HG03135 (cell line): ENCODE measurements around the gene ISG15.
"Not testable (repeated sequence)": the region's sequence is repeated elsewhere in the genome, so short reads cannot be mapped to it uniquely, and the experiment has no call there.

Source experiments
- ATAC-seq: cut with Tn5 transposase; IDR thresholded peaks from one replicate; pipeline ENCODE4 v1.9.1; 2021; ENCODE audit warnings: mild to moderate bottlenecking, moderate library complexity; ENCODE audit not compliant: unreplicated experiment

The ISG15 gene

GRCh38 chr1:974687-975328 lies 38.5 kb upstream of the ISG15 start:
- no peak for ATAC-seq

GRCh38 chr1:975365-975764 lies 37.9 kb upstream of the ISG15 start:
- no peak for ATAC-seq

GRCh38 chr1:975896-976683 lies 37.2 kb upstream of the ISG15 start:
- peak; percentile 49 for ATAC-seq

GRCh38 chr1:976791-977190 lies 36.5 kb upstream of the ISG15 start:
- not testable (repeated sequence) for ATAC-seq

GRCh38 chr1:978069-978834 lies 35.0 kb upstream of the ISG15 start:
- no peak for ATAC-seq

GRCh38 chr1:978835-979743 lies 34.2 kb upstream of the ISG15 start:
- no peak for ATAC-seq

- no peak for ATAC-seq
Observed at GRCh38 chr1:979744-980072, 33.6 kb upstream of the ISG15 start.

- ATAC-seq: no peak
Observed at GRCh38 chr1:980137-980571, 33.1 kb upstream of the ISG15 start.

GRCh38 chr1:980602-981395 lies 32.5 kb upstream of the ISG15 start:
- ATAC-seq: no peak

GRCh38 chr1:981491-981954 lies 31.8 kb upstream of the ISG15 start:
- no peak for ATAC-seq

- no peak for ATAC-seq
Observed at GRCh38 chr1:981955-982558, 31.2 kb upstream of the ISG15 start, which contains the start of gene PERM1. TSS of gene PERM1 (minus strand) at chr1:982093. CDS start at chr1:981029, 1,064 bp downstream.

- no peak for ATAC-seq
Observed at GRCh38 chr1:982765-983436, 30.4 kb upstream of the ISG15 start.

GRCh38 chr1:983798-984475 lies 29.4 kb upstream of the ISG15 start:
- no peak for ATAC-seq

GRCh38 chr1:984476-984814 lies 28.9 kb upstream of the ISG15 start:
- no peak for ATAC-seq

- ATAC-seq: no peak
Observed at GRCh38 chr1:985126-985525, 28.2 kb upstream of the ISG15 start.

- not testable (repeated sequence) for ATAC-seq
Observed at GRCh38 chr1:988061-988460, 25.2 kb upstream of the ISG15 start.

GRCh38 chr1:991275-991674 lies 22.0 kb upstream of the ISG15 start:
- ATAC-seq: not testable (repeated sequence)

GRCh38 chr1:991895-992294 lies 21.4 kb upstream of the ISG15 start:
- ATAC-seq: no peak
